Brain microvascular endothelial cell (primary cell): ENCODE measurements around the gene RRP8.

ENCODE experiments used
- DNase-seq: peaks from one replicate; pipeline ENCODE4 v3.0.0-alpha.2; 2020
- H3K27ac ChIP-seq: fragments of 250-450 bp; sonication (Bioruptor Pico); 2 replicates; pipeline ENCODE4 v1.5.1; 2020; ENCODE audit warnings: mild to moderate bottlenecking, moderate library complexity
- H3K27me3 ChIP-seq: fragments of 250-450 bp; sonication (Bioruptor Pico); replicated peaks from 2 replicates; pipeline ENCODE4 v1.5.1; 2020; ENCODE audit warnings: mild to moderate bottlenecking
- H3K36me3 ChIP-seq: fragments of 250-450 bp; sonication (Bioruptor Pico); replicated peaks from 2 replicates; pipeline ENCODE4 v1.5.1; 2020; ENCODE audit warnings: mild to moderate bottlenecking
- H3K4me3 ChIP-seq: 2 replicates; pipeline ENCODE4 v1.5.1; 2011; ENCODE audit warnings: low read depth, mild to moderate bottlenecking, control low read depth, low read length, moderate library complexity
- in situ Hi-C: cut with HindIII; loops from 2 replicates; pipeline ENCODE4 v1.10.0; 2017; ENCODE audit warnings: low sequenced_read_pairs, low pct_ligation_motif_present
- TF ChIP-seq, protein P1 (sequence below): IDR thresholded peaks from 2 replicates; pipeline ENCODE4 v1.5.1; 2011; ENCODE audit warnings: low read depth, mild to moderate bottlenecking, moderate library complexity, low read length, control low read depth, inconsistent platforms; ENCODE audit errors: missing control alignments

The RRP8 gene

DNA sequence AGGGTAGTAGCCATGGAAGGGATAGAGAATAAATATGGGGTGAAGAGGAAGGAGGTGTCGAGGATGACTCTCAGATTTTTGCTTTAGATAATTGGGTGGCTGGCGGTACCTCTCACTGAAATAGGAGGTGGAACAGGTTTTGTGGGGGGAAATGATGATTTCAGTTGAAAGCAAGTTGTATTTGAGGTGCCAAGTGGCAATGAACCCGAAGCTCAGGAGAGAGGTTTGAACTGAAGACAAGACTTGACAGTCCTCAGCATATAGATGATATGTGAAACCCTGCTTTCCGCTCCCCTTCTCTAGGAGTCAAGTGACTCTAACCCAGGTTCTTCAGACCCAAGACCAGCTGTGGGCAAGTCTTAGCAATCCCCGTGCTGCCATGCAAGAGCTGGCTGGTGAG is 33.7 kb downstream of the RRP8 start:
- TF ChIP-seq, protein P1, sequence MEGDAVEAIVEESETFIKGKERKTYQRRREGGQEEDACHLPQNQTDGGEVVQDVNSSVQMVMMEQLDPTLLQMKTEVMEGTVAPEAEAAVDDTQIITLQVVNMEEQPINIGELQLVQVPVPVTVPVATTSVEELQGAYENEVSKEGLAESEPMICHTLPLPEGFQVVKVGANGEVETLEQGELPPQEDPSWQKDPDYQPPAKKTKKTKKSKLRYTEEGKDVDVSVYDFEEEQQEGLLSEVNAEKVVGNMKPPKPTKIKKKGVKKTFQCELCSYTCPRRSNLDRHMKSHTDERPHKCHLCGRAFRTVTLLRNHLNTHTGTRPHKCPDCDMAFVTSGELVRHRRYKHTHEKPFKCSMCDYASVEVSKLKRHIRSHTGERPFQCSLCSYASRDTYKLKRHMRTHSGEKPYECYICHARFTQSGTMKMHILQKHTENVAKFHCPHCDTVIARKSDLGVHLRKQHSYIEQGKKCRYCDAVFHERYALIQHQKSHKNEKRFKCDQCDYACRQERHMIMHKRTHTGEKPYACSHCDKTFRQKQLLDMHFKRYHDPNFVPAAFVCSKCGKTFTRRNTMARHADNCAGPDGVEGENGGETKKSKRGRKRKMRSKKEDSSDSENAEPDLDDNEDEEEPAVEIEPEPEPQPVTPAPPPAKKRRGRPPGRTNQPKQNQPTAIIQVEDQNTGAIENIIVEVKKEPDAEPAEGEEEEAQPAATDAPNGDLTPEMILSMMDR: no peak
- in situ Hi-C loops: no loop called here
- H3K27ac ChIP-seq: no peak overlapping the region
- DNase-seq: no peak
- no peak overlapping the region for H3K4me3 ChIP-seq
- H3K27me3 ChIP-seq: no peaks in the 10 kb centered on the region
- H3K36me3 ChIP-seq: no peaks in the 10 kb centered on the region

DNA sequence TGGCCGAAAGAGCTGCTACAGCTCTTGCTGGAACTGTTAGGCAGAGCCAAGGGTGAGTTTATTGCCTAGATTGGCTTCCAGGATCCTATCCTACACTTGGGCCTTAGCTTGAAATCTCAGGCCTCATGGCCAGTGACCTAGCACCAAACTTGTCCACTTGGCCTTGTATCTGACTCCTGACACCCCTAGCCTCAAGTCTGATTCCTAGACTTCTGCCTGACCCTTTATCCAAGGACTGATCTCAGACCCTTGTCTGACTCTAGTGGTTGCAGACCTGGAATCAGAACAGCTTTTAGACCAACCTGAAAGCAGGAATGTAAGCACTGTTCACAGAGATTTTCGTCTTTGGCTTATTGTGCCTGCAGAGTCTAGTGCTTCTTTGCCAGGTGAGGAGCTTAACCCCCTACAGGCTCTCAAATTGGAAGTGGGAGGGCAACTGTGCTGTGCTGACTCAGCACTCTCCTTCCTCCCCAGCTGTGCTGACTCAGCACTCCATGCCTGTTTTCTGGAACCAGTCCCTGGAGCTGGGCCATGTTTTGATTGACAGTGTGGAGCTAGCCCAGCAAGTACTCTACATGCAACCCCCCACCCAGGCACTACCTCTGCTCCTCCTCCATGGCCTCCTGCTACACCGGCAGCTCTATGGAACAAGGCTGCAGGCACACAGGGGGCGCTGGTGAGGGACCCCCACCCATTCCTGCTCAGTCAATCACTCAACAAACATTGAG is 35.1 kb downstream of the RRP8 start:
- Histone ChIP-seq H3K36me3 (no peaks in the 10 kb centered on the region), H3K27me3 (no peaks in the 10 kb centered on the region), H3K27ac (no peak overlapping the region), H3K4me3 (no peak overlapping the region)
- in situ Hi-C loops: no loop called here
- TF ChIP-seq, protein P1: peak; percentile 15
- DNase-seq: peak; percentile 45

DNA sequence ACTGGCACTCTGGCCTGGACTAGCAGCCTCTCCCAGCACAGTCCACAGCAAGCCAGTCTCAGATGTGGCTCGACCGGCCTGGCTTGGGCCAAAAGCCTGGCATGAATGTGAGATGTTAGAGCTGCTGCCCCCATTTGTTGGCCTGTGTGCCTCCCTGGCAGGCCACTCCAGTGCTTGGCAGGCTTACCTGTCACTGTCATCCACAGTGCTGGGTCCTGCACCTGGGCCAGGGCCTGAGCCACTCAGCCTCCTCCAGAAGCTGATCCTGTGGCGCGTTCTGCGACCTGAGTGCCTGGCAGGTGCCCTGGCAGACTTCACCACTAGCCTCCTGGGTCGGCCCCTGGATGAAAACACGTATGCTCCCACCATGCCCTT is 36.1 kb downstream of the RRP8 start:
- Histone ChIP-seq H3K27me3 (no peaks in the 10 kb centered on the region), H3K27ac (no peak overlapping the region), H3K36me3 (no peaks in the 10 kb centered on the region), H3K4me3 (no peak overlapping the region)
- TF ChIP-seq, protein P1: no peak
- in situ Hi-C loops: no loop called here
- DNase-seq: no peak

DNA sequence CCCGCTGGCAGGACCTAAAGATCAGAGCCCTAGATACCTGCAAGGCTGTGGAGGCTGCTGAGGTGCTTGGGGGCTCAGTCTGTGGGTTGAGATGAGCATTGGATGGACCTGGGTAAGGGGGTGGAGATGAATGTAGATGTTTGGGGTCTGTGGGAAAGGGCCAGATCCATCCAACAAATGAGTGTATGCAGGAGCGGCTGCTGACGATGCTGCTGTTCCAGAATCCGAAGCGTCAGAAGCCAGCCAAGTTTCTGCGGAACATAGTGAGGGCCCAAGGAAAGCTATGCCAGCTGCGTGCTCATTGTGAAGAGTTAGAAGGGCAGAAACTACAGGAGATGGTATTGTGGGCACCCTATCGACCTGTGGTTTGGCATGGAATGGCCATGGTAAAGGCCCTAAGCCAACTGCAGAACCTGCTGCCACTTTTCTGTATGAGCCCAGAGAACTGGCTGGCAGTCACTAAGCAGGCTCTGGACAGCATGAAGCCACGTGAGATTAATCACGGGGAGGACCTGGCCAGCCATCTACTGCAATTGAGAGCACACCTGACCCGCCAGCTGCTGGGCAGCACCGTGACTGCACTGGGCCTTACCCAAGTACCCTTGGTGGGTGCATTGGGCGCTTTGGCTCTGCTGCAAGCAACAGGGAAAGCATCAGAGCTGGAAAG is 36.6 kb downstream of the RRP8 start:
- DNase-seq: no peak
- TF ChIP-seq, protein P1: no peak
- Histone ChIP-seq H3K36me3 (no peaks in the 10 kb centered on the region), H3K27ac (no peak overlapping the region), H3K27me3 (no peaks in the 10 kb centered on the region), H3K4me3 (no peak overlapping the region)
- in situ Hi-C loops: no loop called here

DNA sequence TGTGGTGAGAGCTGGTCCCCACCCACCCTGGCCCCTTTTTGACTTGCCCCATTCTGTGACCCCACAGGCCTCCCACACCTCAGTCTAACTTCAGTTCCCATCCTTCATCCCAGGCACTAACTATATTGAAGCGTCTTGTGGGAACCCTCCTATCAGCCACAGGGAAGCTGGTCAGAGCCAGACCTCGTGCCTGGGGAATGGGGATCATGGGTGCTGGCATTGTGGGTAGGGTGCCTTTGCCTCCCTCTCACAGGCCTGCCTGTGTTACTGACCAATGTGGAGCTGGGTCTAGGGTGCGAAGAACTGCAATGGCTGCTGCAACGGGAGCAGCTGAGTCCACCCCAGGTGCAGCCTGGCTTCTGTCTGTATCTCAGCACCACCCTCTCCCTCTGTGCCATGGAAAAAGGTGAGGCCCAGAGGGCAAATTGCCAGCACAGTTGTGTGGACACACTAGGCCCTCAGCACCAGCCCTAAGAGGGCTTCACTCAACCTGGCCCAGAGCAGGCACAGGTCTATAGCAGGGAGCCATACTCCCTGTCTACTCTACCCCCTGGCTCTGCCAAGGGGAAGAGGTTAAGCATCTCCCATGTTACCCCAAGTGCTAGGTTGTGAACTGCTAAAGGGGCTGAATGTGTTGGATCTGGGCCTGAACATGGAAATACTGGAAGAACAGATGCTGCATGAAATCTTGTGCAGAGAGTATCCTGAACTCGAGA is 37.3 kb downstream of the RRP8 start:
- Histone ChIP-seq H3K27me3 (no peaks in the 10 kb centered on the region), H3K4me3 (no peak overlapping the region), H3K36me3 (no peaks in the 10 kb centered on the region), H3K27ac (no peak overlapping the region)
- in situ Hi-C loops: no loop called here
- TF ChIP-seq, protein P1: no peak
- DNase-seq: no peak
